ENCODE results near the gene SGCA. TPM values are rescaled to one million over a fixed set of nuclear protein-coding genes. Genes with fewer than 3 reads are reported as not detected.

The SGCA gene
- total and polyA plus RNA-seq, 2 of the 13 experiments (the other 11 are each of a cell fraction or from before 2014, with no cell fraction given): not detected

DNA sequence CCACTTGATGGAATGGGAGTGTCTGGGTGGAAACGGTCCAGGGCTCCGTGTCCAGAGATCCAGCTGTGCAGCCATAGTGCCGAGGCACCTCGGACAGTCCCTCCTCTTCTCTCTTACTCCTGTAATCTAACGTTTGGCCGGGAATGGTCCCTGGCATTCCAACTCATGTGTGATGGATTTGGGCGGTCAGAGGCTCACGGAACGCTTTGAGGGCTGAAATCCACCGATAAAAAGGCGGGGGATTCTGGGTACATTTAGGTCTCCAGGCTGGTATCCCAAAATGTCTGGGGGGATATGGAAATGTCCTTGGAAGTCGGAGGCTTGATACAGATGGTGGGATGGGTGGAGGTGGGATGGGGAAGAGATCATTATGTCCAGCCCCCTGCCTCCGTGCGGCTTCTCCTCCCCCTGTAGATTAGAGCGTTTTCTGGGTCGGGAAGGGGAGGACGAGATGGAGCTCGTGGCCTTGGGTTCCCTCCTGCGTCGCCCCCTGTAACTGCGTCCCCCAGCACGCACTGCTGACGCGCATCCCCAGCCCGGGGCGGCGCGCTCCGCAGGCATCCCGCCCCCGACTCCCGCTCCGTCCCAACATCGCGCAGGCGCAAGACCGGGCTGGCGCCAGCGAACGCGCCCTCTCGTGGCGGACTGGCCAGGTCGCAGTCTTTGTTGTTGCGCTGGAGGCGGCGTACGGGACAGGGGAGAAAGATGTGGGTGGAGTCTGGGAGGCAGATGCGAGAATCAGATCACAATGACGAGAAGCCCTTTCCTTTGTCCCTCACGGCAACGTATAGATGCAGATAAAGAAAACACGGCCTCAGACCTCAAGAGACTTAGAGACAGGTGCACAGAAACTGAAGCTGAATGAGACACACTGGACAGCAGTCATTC lies 4.5 kb upstream of the SGCA start (continued):
- 0 out of 2 replicates have a peak, but pooled peaks have one; percentile 25 for TF ChIP-seq RBFOX2 (IDR thresholded peaks at IDR 0.05; ENCODE audit: low read depth, low read length)
- TF ChIP-seq MYPOP (CRISPR knock-in tag; IDR thresholded peaks at IDR 0.05): peak; percentile 96; the same call in 1 of the 2 replicates
- peak; percentile 55; the same call in 1 of the 2 replicates for TF ChIP-seq ISL2 (CRISPR knock-in tag; IDR thresholded peaks at IDR 0.05)
- no peak for TF ChIP-seq ZZZ3 (CRISPR knock-in tag; IDR thresholded peaks at IDR 0.05; ENCODE audit: borderline replicate concordance)
- peak; percentile 38; the same call in 1 of the 2 replicates for TF ChIP-seq REPIN1 (CRISPR knock-in tag; IDR thresholded peaks at IDR 0.05; ENCODE audit: borderline replicate concordance, low read depth)
- 0 out of 2 replicates have a peak, but pooled peaks have one; percentile 34 for TF ChIP-seq PHF8 (CRISPR knock-in tag; IDR thresholded peaks at IDR 0.05)
- TF ChIP-seq, protein P1, sequence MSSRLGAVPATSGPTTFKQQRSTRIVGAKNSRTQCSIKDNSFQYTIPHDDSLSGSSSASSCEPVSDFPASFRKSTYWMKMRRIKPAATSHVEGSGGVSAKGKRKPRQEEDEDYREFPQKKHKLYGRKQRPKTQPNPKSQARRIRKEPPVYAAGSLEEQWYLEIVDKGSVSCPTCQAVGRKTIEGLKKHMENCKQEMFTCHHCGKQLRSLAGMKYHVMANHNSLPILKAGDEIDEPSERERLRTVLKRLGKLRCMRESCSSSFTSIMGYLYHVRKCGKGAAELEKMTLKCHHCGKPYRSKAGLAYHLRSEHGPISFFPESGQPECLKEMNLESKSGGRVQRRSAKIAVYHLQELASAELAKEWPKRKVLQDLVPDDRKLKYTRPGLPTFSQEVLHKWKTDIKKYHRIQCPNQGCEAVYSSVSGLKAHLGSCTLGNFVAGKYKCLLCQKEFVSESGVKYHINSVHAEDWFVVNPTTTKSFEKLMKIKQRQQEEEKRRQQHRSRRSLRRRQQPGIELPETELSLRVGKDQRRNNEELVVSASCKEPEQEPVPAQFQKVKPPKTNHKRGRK (CRISPR knock-in tag; IDR thresholded peaks at IDR 0.05): peak; percentile 71; the same call in 1 of the 2 replicates
- TF ChIP-seq ZNF343 (CRISPR knock-in tag; IDR thresholded peaks at IDR 0.05): no peak
- TF ChIP-seq TFDP1 (CRISPR knock-in tag; IDR thresholded peaks at IDR 0.05; ENCODE audit: borderline replicate concordance): peak; percentile 82; the same call in 1 of the 2 replicates
- peak; percentile 78 for TF ChIP-seq FOXO1 (CRISPR knock-in tag; IDR thresholded peaks at IDR 0.05)
- TF ChIP-seq NRL (CRISPR knock-in tag; IDR thresholded peaks at IDR 0.05; ENCODE audit: borderline replicate concordance): no peak; the same call in 1 of the 2 replicates
- TF ChIP-seq SP1 (IDR thresholded peaks at IDR 0.05): no peak
- TF ChIP-seq SP1 (CRISPR knock-in tag; IDR thresholded peaks at IDR 0.05): peak; percentile 49; the same call in 1 of the 2 replicates
- peak; percentile 66; the same call in 1 of the 2 replicates for TF ChIP-seq SSRP1 (CRISPR knock-in tag; IDR thresholded peaks at IDR 0.05)
- TF ChIP-seq ZXDC (CRISPR knock-in tag; IDR thresholded peaks at IDR 0.05): no peak
- TF ChIP-seq ZNF329 (CRISPR knock-in tag; IDR thresholded peaks at IDR 0.05; ENCODE audit: low read depth): no peak
- TF ChIP-seq PHF21A (CRISPR knock-in tag; IDR thresholded peaks at IDR 0.05): peak; percentile 38; the same call in 1 of the 2 replicates
- TF ChIP-seq KDM4B (CRISPR knock-in tag; IDR thresholded peaks at IDR 0.05): peak; percentile 62; the same call in 1 of the 2 replicates
- peak; percentile 36; the same call in 1 of the 2 replicates for TF ChIP-seq ZSCAN25 (CRISPR knock-in tag; IDR thresholded peaks at IDR 0.05)
- TF ChIP-seq, protein P2, sequence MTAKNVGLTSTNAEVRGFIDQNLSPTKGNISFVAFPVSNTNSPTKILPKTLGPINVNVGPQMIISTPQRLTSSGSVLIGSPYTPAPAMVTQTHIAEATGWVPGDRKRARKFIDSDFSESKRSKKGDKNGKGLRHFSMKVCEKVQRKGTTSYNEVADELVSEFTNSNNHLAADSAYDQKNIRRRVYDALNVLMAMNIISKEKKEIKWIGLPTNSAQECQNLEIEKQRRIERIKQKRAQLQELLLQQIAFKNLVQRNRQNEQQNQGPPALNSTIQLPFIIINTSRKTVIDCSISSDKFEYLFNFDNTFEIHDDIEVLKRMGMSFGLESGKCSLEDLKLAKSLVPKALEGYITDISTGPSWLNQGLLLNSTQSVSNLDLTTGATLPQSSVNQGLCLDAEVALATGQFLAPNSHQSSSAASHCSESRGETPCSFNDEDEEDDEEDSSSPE (CRISPR knock-in tag; IDR thresholded peaks at IDR 0.05): peak; percentile 86
- TF ChIP-seq LCORL (IDR thresholded peaks at IDR 0.05): no peak
- peak; percentile 95 for TF ChIP-seq LCORL (CRISPR knock-in tag; IDR thresholded peaks at IDR 0.05)
